GM19467 (cell line): ENCODE measurements around the gene ZSWIM8.
"Not testable (repeated sequence)": the region's sequence is repeated elsewhere in the genome, so short reads cannot be mapped to it uniquely, and the experiment has no call there.

Source experiments
- ATAC-seq: cut with Tn5 transposase; IDR thresholded peaks from one replicate; pipeline ENCODE4 v1.9.1; 2021; ENCODE audit warnings: mild to moderate bottlenecking, moderate library complexity; ENCODE audit not compliant: unreplicated experiment

ZSWIM8 gene

DNA sequence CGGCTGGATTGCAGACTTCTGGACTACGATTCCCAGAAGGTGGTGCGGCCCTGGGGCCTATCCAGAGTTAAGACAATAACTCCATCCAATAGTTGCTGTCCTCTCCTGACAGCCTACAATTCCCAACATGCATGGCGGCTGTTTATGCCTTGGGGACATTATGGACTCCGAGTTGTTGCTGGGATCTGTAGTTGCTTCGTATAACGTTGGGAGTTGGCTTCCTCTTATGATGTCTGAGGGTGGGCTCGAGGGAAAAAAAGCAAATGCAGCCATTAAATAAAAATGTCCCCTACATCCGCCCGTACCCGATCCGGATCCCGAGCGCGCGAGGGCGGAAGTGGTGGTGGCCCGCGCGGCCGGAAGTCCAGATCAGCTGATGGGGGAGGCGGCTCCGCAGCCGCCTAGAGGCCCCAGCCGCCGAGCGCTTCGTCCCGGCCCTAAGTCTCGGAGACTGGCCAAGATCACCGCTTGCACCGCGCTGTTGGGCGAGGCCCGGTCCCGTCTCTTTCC is at the start of gene ZSWIM8:
Gene ZSWIM8, plus strand, starts transcription at position 396 of the 510 bp plus-strand sequence. CDS start 273 bp downstream, outside the sequence.
- ATAC-seq = peak; percentile 70

DNA sequence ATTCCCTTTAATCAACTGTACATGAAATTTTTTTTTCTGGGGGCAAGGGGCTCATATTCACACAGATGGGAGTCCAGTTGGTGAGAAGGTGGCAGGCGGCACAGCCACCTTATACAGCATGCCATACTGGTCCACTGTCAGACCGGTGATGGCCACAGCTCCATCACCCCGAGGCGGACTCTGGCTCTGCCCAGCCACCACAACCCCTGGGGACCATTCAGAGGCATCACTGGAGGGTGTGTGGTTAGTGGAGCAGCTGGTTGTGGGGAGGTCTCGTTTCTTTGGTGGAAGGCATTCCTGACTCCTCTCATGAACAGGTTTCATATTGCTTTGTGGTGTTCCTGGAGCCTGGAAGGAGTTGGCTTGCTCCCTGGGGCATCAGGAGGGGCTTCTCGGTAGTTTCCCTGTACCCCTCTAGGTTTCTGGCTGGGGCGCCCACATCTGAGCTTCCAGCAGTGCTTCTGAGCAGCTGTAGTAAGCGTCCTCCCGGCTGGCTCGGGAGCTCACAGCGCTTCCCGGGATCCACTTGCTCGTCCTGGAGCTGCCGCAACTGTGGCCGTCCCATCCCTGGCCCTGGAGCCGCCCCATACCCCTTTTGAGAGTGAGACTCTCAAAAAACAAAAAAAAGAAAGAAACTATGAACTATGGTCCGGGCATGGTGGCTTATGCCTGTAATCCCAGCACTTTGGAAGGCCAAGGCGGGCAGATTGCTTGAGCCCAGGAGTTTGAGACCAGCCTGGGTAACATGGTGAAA is 44.7 kb upstream of the ZSWIM8 start:
- ATAC-seq = not testable (repeated sequence)

DNA sequence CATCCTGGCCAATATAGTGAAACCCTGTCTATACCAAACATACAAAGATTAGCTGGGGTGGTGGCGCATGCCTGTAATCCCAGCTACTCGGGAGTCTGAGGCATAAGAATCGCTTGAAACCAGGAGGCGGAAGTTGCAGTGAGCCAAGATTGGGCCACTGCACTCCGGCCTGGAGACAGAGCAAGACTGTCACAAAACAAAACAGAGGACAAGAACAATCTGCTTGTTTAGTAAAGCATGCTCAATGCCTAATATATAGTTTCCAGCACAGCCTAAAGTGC is 43.0 kb upstream of the ZSWIM8 start:
- ATAC-seq = no peak

DNA sequence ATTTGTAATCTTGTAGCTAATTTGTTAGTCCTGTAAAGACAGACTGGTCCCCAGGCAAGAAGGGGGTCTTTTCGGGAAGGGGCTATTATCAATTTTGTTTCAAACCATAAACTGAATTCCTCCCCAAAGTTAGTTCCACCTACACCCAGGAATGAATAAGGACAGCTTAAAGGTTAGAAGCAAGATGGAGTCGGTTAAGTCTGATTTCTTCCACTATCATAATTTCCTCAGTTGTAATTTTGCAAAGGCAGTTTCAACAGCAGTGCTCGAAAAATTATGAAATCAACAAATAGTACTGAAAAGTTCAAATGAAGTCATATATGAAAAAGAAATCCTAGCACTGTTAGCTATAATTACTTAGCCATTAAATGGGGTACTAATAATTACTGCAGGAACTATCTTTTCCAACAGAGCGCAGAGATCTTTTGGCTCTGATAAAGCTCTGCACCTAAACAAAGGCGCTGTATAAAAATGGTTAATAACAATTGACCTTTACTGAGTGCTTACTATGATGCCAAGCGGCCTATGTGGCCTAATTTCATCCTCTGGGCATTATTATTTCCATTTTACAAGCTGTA is 42.0 kb upstream of the ZSWIM8 start:
- no peak for ATAC-seq

- peak; percentile 86 for ATAC-seq
Observed at GRCh38 chr10:73743905-73744663, 41.3 kb upstream of the ZSWIM8 start, which contains the start of gene SEC24C. SEC24C (plus strand) TSS chr10:73744372; CDS start chr10:73746833, 2,461 bp downstream.

DNA sequence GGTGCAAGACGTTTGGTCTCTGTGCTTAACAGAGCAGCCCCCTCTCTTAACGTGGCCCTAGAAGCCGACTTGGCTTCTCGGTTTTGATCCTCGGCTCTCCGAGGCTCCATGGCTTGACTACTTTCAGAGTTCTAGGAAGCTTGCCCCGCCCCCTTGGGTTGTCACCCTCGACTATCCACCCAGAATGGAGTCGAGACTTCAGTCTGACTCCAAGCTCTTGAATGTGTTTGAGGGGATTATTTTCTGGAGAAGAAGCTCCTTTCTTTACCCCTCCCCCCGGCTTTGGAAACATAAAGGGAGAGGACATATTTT is 40.8 kb upstream of the ZSWIM8 start:
- ATAC-seq = no peak

- no peak for ATAC-seq
Observed at GRCh38 chr10:73746721-73747120, 38.7 kb upstream of the ZSWIM8 start.

- no peak for ATAC-seq
Observed at GRCh38 chr10:73750819-73751218, 34.6 kb upstream of the ZSWIM8 start.

DNA sequence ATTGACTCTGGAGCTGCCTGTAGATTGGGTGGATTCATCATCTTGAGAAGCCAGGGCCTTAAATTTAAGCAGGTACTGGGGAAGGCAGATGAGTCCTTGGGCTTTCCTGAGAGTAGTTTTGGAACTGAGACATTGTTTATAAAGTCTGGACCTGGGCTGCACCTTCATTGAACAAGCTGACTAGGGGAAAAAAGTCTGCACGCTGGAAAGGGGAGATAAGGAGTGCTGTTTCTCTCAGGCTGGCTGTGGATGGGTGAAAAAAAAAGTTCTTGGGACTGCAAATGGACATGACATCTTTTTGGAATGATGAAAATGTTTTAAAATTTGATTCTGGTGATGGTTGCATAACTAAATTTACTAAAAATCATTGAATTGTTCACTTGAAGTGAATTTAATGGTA is 29.2 kb upstream of the ZSWIM8 start:
- no peak for ATAC-seq

DNA sequence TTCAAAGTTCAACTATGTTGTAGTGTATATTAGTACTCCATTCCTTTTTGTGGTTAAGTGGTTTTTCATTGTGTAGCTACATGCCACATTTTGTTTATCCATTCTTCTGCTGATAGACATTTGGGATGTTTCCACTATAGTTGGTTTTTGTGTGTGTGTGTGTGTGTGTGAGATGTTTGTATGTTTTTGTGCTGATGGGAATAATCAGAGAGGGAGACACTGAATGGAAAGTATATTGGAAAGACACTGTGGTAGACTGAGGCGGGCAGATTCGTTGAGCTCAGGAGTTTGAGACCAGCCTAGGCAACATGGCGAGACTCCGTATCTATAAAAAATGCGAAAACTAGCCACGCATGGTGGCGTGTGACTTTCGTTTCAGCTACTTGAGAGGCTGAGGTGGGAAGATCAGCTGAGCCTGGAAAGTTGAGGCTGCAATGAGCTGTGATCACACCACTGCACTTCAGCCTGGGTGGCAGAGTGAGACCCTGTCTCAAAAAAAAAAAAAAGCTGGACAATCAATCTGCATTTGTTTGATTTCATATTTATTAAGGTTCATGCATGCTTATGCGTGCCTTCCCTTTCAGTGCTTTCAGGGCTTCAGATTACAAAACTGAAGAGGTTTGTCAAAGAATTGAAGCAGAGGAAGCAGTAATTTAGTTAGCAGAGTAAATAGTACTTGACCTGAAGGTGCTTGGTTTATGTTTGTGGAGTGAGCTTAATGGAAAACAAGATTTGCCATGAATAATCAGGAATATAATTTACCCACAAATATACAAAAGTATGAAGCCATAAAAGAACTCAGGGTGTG is 26.5 kb upstream of the ZSWIM8 start:
- no peak for ATAC-seq

GRCh38 chr10:73759512-73760115 is 25.8 kb upstream of the ZSWIM8 start:
- ATAC-seq = no peak

- no peak for ATAC-seq
Observed at GRCh38 chr10:73761781-73762180, 23.6 kb upstream of the ZSWIM8 start.

DNA sequence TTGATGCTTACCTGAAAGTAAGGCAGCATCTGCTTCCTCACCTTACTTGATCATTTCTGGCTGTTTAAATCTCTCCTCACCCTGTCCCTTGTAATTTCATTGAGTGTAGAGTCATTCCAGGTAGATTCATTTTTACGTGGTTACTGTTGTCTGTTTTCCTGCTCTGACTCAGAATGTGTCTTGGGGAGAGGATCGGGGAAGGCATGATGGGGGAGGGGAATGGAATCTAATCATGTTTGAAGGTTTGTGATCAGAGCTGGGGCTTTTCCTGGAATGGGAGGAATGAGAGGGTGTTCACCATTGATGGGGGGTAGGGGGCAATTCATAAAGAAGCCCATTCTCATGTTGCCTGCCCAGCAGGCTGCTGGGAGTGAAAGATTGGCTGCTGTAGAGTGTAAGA is 22.5 kb upstream of the ZSWIM8 start:
- no peak for ATAC-seq

GRCh38 chr10:73763343-73763742 is 22.1 kb upstream of the ZSWIM8 start:
- ATAC-seq = no peak

DNA sequence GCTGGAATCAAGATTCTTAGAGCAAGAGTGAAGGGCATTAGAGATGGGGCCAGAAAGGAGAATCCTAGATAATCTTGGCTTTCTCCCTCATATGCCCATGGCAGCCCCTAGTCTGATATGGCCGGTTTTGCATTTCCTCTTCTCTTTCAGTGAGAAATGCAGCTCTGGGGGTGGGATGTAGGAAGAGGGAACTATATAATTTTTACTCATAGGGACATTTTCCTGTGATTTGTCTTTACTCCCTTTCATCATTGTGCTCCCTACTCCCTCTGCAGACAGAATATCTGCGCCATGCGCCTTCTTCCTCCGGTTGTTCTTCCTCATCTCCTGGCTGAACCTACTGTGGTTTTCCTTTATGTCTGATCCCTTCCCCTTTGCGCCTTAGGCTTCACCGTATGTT is 20.3 kb upstream of the ZSWIM8 start:
- ATAC-seq = no peak

DNA sequence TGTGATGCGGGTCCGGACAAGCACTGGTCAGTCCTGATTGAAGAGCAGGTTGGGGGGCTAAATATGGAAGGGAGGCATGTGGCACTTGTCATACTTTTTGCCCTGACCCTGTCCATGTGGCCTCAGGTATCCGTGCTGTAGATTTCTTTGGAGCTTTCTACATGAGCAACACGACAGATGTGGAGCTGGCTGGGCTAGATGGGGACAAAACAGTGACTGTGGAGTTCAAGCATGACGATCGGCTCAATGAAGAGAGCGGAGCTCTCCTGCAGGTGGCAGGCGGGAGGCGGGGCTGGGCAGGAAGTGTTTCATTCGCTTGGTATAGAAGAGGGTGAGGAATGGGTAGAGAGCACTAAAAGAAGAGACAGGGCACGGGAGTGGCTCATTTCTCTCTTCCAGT is 16.5 kb upstream of the ZSWIM8 start:
- ATAC-seq = no peak

DNA sequence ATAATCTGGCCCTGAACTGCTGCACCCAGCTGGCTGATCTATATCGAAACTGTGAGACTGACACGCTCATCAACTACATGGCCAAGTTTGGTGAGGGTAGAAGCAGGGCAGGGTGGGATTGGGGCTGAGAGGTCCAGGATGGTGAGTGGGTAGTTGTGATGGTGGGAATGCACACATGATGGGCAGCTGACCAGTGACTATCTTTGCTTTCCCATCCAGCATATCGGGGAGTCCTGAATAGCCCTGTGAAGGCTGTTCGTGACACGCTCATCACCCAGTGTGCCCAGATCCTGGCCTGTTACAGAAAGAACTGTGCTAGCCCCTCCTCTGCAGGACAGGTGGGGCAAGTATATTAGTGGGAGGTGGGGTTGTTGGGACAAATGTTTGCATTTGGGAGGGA is 16.0 kb upstream of the ZSWIM8 start:
- ATAC-seq = no peak

DNA sequence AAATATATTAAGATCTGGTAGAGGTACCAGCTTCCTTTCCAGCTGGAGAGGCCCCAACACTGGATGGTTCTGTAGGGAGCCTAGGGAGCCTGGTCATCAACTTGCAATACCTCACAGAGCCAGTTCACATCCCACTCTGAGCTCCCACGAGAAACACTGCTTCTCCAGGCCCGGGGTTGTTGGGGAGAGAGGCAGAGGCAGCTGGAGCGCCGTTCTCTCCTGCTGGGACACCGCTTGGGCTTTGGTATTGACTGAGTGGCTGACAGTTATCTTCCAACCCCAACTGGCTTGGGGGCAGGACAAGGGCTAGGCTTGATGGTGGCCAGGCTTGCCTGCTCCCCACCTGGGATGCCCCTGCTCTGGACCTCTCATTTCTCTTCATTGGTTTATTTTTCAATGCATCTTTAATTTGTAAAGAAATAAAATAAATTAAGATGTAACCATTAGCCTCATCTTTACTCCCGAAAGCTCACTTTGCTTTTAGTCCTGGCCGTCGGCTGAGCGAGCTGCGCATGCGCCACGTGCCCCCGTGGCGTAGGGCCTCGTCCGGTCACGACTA is 13.6 kb upstream of the ZSWIM8 start:
- peak; percentile 40 for ATAC-seq

DNA sequence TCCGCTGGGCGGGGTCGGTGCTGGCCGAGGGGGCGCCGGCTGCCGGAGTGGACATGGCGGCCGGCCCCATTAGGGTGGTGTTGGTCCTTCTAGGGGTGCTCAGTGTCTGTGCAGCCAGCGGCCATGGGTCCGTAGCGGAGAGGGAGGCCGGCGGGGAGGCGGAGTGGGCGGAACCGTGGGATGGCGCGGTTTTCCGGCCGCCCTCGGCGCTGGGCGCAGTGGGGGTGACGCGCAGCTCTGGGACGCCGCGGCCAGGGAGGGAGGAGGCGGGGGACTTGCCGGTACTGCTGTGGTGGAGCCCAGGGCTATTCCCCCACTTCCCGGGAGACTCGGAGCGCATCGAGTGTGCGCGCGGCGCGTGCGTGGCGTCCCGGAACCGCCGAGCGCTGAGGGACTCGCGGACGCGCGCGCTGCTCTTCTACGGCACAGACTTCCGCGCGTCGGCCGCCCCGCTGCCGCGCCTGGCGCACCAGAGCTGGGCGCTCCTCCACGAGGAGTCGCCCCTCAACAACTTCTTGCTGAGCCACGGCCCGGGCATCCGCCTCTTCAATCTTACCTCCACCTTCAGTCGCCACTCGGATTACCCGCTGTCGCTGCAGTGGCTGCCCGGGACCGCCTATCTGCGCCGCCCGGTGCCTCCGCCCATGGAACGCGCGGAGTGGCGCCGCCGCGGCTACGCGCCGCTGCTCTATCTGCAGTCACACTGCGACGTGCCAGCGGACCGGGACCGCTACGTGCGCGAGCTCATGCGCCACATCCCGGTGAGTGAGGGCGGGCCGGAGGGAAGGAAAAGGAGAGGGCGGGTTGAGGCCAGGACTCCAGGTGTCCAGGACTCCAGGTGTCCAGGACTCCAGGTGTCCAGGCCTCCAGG is 12.9 kb upstream of the ZSWIM8 start:
- ATAC-seq = peak; percentile 51
